ENCODE measurements around the gene INHA. TPM values are rescaled to one million over a fixed set of nuclear protein-coding genes. Genes with fewer than 3 reads are reported as not detected.

The INHA gene
- total and polyA plus RNA-seq, 2 donors (not counting 1 experiment from before 2014, with no cell fraction given) = not detected

GRCh38 chr2:219574484-219575311, 2.6 kb downstream of the INHA start:
- Histone ChIP-seq H3K36me3 (replicated peaks in 1 of 2; ENCODE audit: control extremely low read depth in 1 of 2, control insufficient read depth in 1 of 2, extremely low read depth in 1 of 2, insufficient read depth in 2 of 2, low read length in 1 of 2) (no peaks in the 10 kb centered on the region), H3K4me2 (replicated peaks; ENCODE audit: low read depth, low read length, poor library complexity, severe bottlenecking) (no peak overlapping the region), H3K27ac (ENCODE audit: low read length in 2 of 2) (no peak overlapping the region), H3K27me3 (replicated peaks in 1 of 4; ENCODE audit: control extremely low read depth in 1 of 4, control insufficient read depth in 3 of 4, insufficient read depth in 4 of 4, low read length in 3 of 4) (peaks cover 0 to 42% (median 16%) of the 10 kb centered on the region in 4 experiments), H3K79me2 (ENCODE audit: control insufficient read depth, insufficient read depth, low read length) (no peaks in the 10 kb centered on the region), H2AFZ (ENCODE audit: insufficient read depth, low read depth, low read length, poor library complexity, severe bottlenecking) (no peak overlapping the region), H4K20me1 (ENCODE audit: control insufficient read depth, insufficient read depth, low read length, poor library complexity, severe bottlenecking) (no peaks in the 10 kb centered on the region), H3K4me3 (ENCODE audit: control extremely low read depth in 1 of 5, extremely low read depth in 1 of 5, insufficient read depth in 1 of 5, low read depth in 2 of 5, low read length in 4 of 5) (no peak overlapping the region), H3K9me3 (ENCODE audit: control extremely low read depth in 1 of 3, control insufficient read depth in 2 of 3, insufficient read depth in 1 of 3, low read length in 2 of 3) (peaks cover 0 to 4% (median 0%) of the 10 kb centered on the region in 3 donors), H3K4me1 (ENCODE audit: control insufficient read depth in 2 of 2, insufficient read depth in 2 of 2, low read length in 2 of 2) (peaks cover 4 to 12% of the 10 kb centered on the region in 2 donors), H3K9ac (ENCODE audit: low read length) (no peak overlapping the region)
- no peak for DNase-seq
- WGBS (ENCODE audit: insufficient coverage) = 89% methylated on average over 22 of the region's 22 CpGs
- CTCF ChIA-PET = no interaction called here
- POLR2A ChIA-PET = no interaction called here
- TF ChIP-seq CTCF (IDR thresholded peaks at IDR 0.05) = no peak
- TF ChIP-seq EZH2 (IDR thresholded peaks at IDR 0.05; ENCODE audit: borderline replicate concordance, insufficient read depth, low read depth, low read length, poor library complexity, severe bottlenecking) = no peak
- H3K4me3 Mint-ChIP-seq = no peak overlapping the region
- H3K27ac Mint-ChIP-seq = no peak overlapping the region
- ATAC-seq (ENCODE audit: low read depth) = no peak
- H3K27me3 Mint-ChIP-seq = peaks cover 53% of the 10 kb centered on the region
- no peaks in the 10 kb centered on the region for H3K9me3 Mint-ChIP-seq (ENCODE audit: insufficient read depth)
- H3K4me1 Mint-ChIP-seq = peaks cover 6% of the 10 kb centered on the region
- intact Hi-C loops (cut with micrococcal nuclease) = no loop called here

Data from B cell (primary cell).